HEK293T (cell line): ENCODE results near the gene NAV2.

Experiments used
- ARNT ChIP-seq: fragments of 450-650 bp; IDR thresholded peaks from 2 replicates; pipeline ENCODE4 v1.6.1; 2017; ENCODE audit warnings: mild to moderate bottlenecking
- BHLHE40 ChIP-seq: fragments of 450-650 bp; IDR thresholded peaks from 2 replicates; pipeline ENCODE4 v1.6.1; 2016; ENCODE audit warnings: mild to moderate bottlenecking, moderate library complexity, borderline replicate concordance
- FOXA1 ChIP-seq: fragments of 450-650 bp; IDR thresholded peaks from 2 replicates; pipeline ENCODE4 v1.6.1; 2016; ENCODE audit warnings: mild to moderate bottlenecking
- HDGF ChIP-seq: fragments of 450-650 bp; IDR thresholded peaks from 2 replicates; pipeline ENCODE4 v1.6.1; 2017; ENCODE audit warnings: antibody characterized with exemption, borderline replicate concordance
- LEF1 ChIP-seq: fragments of 450-650 bp; IDR thresholded peaks from 2 replicates; pipeline ENCODE4 v1.6.1; 2017; ENCODE audit warnings: mild to moderate bottlenecking, borderline replicate concordance
- NFRKB ChIP-seq: fragments of 450-650 bp; IDR thresholded peaks from 2 replicates; pipeline ENCODE4 v1.6.1; 2016; ENCODE audit warnings: mild to moderate bottlenecking, moderate library complexity
- SP1 ChIP-seq: fragments of 450-650 bp; IDR thresholded peaks from 2 replicates; pipeline ENCODE4 v1.6.1; 2017
- SUZ12 ChIP-seq: fragments of 450-650 bp; IDR thresholded peaks from 2 replicates; pipeline ENCODE4 v1.6.1; 2016; ENCODE audit warnings: mild to moderate bottlenecking
- ZNF384 ChIP-seq: fragments of 450-650 bp; IDR thresholded peaks from 2 replicates; pipeline ENCODE4 v1.6.1; 2016
- TF ChIP-seq, protein P1 (sequence below): fragments of 450-650 bp; IDR thresholded peaks from 2 replicates; pipeline ENCODE4 v1.6.1; 2016

- TF ChIP-seq SP1: no peak
- no peak for TF ChIP-seq SUZ12
- no peak for TF ChIP-seq HDGF
- no peak for TF ChIP-seq NFRKB
- TF ChIP-seq ZNF384: no peak
- TF ChIP-seq ARNT: no peak
- TF ChIP-seq LEF1: no peak
- no peak for TF ChIP-seq FOXA1
- TF ChIP-seq, protein P1, sequence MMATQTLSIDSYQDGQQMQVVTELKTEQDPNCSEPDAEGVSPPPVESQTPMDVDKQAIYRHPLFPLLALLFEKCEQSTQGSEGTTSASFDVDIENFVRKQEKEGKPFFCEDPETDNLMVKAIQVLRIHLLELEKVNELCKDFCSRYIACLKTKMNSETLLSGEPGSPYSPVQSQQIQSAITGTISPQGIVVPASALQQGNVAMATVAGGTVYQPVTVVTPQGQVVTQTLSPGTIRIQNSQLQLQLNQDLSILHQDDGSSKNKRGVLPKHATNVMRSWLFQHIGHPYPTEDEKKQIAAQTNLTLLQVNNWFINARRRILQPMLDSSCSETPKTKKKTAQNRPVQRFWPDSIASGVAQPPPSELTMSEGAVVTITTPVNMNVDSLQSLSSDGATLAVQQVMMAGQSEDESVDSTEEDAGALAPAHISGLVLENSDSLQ: peak; percentile 12; the same call in 1 of the 2 replicates
- TF ChIP-seq BHLHE40: no peak
Observed at GRCh38 chr11:19920982-19921381, 208.3 kb downstream of the NAV2 start.
